GM23248 (cell line): ENCODE results near the gene DDX39B. TPM values are rescaled to one million over a fixed set of nuclear protein-coding genes. Genes with fewer than 3 reads are reported as not detected.
A peak's percentile ranks its signal among the peaks of the same experiment; 100 is the strongest.

Experiments used
- DNase-seq: peaks from one replicate; pipeline ENCODE4 v3.0.0-alpha.2; 2015
- H2AFZ ChIP-seq: fragments of 200-600 bp; sonication (generic); 2 replicates; pipeline ENCODE4 v1.6.1; 2016; ENCODE audit warnings: antibody characterized with exemption
- H3F3A ChIP-seq: fragments of 200-600 bp; sonication (generic); 2 replicates; pipeline ENCODE4 v1.6.1; 2016; ENCODE audit warnings: mild to moderate bottlenecking, antibody characterized with exemption, mixed run types; ENCODE audit not compliant: insufficient read depth
- H3K27ac ChIP-seq: fragments of 200-600 bp; sonication (generic); 2 replicates; pipeline ENCODE4 v1.5.1; 2016; ENCODE audit warnings: mild to moderate bottlenecking
- H3K27me3 ChIP-seq: fragments of 200-600 bp; sonication (generic); replicated peaks from 2 replicates; pipeline ENCODE4 v1.6.1; 2016; ENCODE audit warnings: mild to moderate bottlenecking; ENCODE audit not compliant: insufficient read depth
- H3K36me3 ChIP-seq: fragments of 200-600 bp; sonication (generic); 2 replicates; pipeline ENCODE4 v1.6.1; 2016; ENCODE audit warnings: low read depth, mild to moderate bottlenecking
- H3K4me1 ChIP-seq: fragments of 200-600 bp; sonication (generic); 2 replicates; pipeline ENCODE4 v1.6.1; 2016; ENCODE audit warnings: mild to moderate bottlenecking; ENCODE audit not compliant: insufficient read depth
- H3K4me2 ChIP-seq: fragments of 200-600 bp; sonication (generic); one replicate; pipeline ENCODE4 v1.6.1; 2016; ENCODE audit warnings: mild to moderate bottlenecking; ENCODE audit not compliant: unreplicated experiment
- H3K4me3 ChIP-seq: fragments of 200-600 bp; sonication (generic); 2 replicates; pipeline ENCODE4 v1.5.1; 2016; ENCODE audit warnings: mild to moderate bottlenecking
- H3K79me2 ChIP-seq: fragments of 200-600 bp; sonication (generic); 2 replicates; pipeline ENCODE4 v1.6.1; 2016; ENCODE audit warnings: mild to moderate bottlenecking; ENCODE audit not compliant: insufficient read depth
- H3K9ac ChIP-seq: fragments of 200-600 bp; sonication (generic); 2 replicates; pipeline ENCODE4 v1.6.1; 2016; ENCODE audit warnings: mild to moderate bottlenecking
- H3K9me2 ChIP-seq: fragments of 200-600 bp; sonication (generic); 2 replicates; pipeline ENCODE4 v1.6.1; 2016; ENCODE audit warnings: mixed run types, mild to moderate bottlenecking, moderate library complexity; ENCODE audit not compliant: insufficient read depth
- H3K9me3 ChIP-seq: fragments of 200-600 bp; sonication (generic); one replicate; pipeline ENCODE4 v1.6.1; 2017; ENCODE audit warnings: low read depth
- H4K20me1 ChIP-seq: fragments of 200-600 bp; sonication (generic); 2 replicates; pipeline ENCODE4 v1.6.0; 2016; ENCODE audit not compliant: insufficient read depth
- EZH2 ChIP-seq: fragments of 200-600 bp; sonication (generic); IDR thresholded peaks from 2 replicates; pipeline ENCODE4 v1.6.1; 2018; ENCODE audit warnings: antibody characterized with exemption, mild to moderate bottlenecking; ENCODE audit not compliant: insufficient read depth, poor library complexity, severe bottlenecking
- EZH2phosphoT487 ChIP-seq: fragments of 200-600 bp; sonication (generic); IDR thresholded peaks from 2 replicates; pipeline ENCODE4 v1.6.1; 2018; ENCODE audit warnings: antibody characterized with exemption, moderate library complexity, mild to moderate bottlenecking, low read depth; ENCODE audit not compliant: insufficient read depth
- WGBS, 2 experiments: methylation state at CpG; one replicate each; pipeline ENCODE4 v1.1.6; 2015 to 2017; ENCODE audit warnings: low lambda C conversion rate in 2 of 2, low coverage in 1 of 2; ENCODE audit errors: missing lambda C conversion rate in 2 of 2; 5-methylcytosine and 5-hydroxymethylcytosine counted together
- in situ Hi-C: fragments of 300-500 bp; cut with MboI; formaldehyde crosslinking; loops from 2 replicates; pipeline ENCODE4 v1.15.0; 2020
- polyA plus RNA-seq: library from polyadenylated mRNA; unstranded; fragments of >200 nt; fragmentation: Nextera tagmentation; extraction: Ambion mirVana; gene quantifications from 2 replicates; pipeline ENCODE4 v1.2.1, GENCODE V29; 2016
- total RNA-seq: library from RNA; depleted of rRNA; stranded (reverse); fragments of >200 nt; shearing (Covaris generic); gene quantifications from 2 replicates; pipeline ENCODE4 v1.2.3, GENCODE V29; 2014

Gene DDX39B
- total and polyA plus RNA-seq, 2 experiments from 2014 or later, result 197 to 415 TPM

DNA sequence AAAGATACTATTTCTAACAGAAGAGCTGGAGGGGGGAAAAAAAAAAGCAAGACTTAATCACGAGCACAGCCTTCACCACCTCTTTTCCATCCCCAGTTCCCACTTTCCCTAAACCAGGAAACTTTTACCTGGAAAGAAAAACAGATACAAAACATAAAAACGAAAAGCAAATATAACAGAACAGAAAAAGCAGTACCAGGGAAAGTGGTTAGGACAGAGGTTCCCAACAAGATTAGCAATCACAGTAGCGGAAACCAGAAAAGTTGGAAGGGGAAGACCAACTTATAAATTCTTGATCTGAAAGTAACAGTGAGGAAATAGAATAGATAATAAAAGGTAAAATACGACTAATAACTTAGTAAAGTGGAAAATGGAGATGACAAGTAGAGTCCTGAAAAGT is 1.2 kb downstream of the DDX39B start:
- whole genome bisulfite sequencing, 2 experiments, result 1 to 2% methylated on average over 4 of the region's 4 CpGs

DNA sequence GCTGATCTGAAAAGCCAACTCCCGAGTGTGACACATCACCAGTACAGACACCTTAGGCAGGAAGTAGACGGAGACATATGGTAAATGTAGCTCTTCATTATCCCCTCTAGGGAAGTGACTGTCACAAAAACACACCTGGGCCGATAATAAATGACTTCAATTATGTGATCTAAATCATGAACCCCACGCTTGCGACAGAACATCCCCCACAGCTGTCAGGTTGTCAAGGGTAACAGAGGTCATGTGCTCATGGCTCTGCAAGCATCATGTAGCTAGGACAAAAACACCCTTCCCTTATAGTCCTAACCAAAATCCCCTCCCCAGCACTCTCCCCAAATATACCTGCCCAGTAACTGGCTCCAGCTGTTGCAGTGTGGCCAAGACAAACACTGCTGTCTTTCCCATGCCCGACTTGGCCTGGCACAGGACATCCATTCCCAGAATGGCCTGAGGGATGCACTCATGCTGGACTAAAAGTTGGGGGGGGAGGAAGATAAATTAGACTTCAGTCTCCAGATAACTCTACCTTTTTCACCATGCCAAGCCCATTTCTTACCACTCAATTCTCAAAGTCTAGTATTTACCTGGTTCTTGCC is 2.9 kb downstream of the DDX39B start:
- peak overlapping the region; percentile 91 for H3K4me2 ChIP-seq
- in situ Hi-C loops, result no loop called here
- TF ChIP-seq EZH2phosphoT487, result no peak
- no peak for TF ChIP-seq EZH2
- no peaks in the 10 kb centered on the region for H3K9me3 ChIP-seq
- DNase-seq, result no peak
- no peaks in the 10 kb centered on the region for H3K27me3 ChIP-seq
- H3K9me2 ChIP-seq, result no peaks in the 10 kb centered on the region
- peaks cover 93% of the 10 kb centered on the region for H3K79me2 ChIP-seq
- H3K4me3 ChIP-seq, result peak overlapping the region; percentile 96
- peaks cover 32% of the 10 kb centered on the region for H4K20me1 ChIP-seq
- no peak overlapping the region for H2AFZ ChIP-seq
- H3K4me1 ChIP-seq, result peaks cover 19% of the 10 kb centered on the region
- no peak overlapping the region; the same call in 1 of the 2 replicates for H3K27ac ChIP-seq
- H3K36me3 ChIP-seq, result peaks cover 61% of the 10 kb centered on the region
- H3F3A ChIP-seq, result peaks cover 38% of the 10 kb centered on the region
- peak overlapping the region; percentile 98 for H3K9ac ChIP-seq
- WGBS, 2 experiments, result 60 to 72% methylated on average over 6 of the region's 6 CpGs

More for the DNA sequence above, 1.2 kb downstream of the DDX39B start:
- peaks cover 32% of the 10 kb centered on the region for H4K20me1 ChIP-seq
- peak overlapping the region; percentile 96 for H3K27ac ChIP-seq
- H3K9me2 ChIP-seq, result no peaks in the 10 kb centered on the region
- DNase-seq, result no peak
- H3K4me2 ChIP-seq, result peak overlapping the region; percentile 91
- no peaks in the 10 kb centered on the region for H3K27me3 ChIP-seq
- TF ChIP-seq EZH2, result no peak
- TF ChIP-seq EZH2phosphoT487, result no peak
- H3K4me1 ChIP-seq, result peaks cover 19% of the 10 kb centered on the region
- peaks cover 23% of the 10 kb centered on the region for H3F3A ChIP-seq
- H2AFZ ChIP-seq, result no peak overlapping the region
- peak overlapping the region; percentile 96 for H3K4me3 ChIP-seq
- H3K9ac ChIP-seq, result peak overlapping the region; percentile 98
- in situ Hi-C loops, result loop anchor here (5.0 kb wide), 1 partner anchor 62 kb away; no protein-coding TSS in a partner anchor
- H3K36me3 ChIP-seq, result peaks cover 44% of the 10 kb centered on the region
- peaks cover 76% of the 10 kb centered on the region for H3K79me2 ChIP-seq
- no peaks in the 10 kb centered on the region for H3K9me3 ChIP-seq

DNA sequence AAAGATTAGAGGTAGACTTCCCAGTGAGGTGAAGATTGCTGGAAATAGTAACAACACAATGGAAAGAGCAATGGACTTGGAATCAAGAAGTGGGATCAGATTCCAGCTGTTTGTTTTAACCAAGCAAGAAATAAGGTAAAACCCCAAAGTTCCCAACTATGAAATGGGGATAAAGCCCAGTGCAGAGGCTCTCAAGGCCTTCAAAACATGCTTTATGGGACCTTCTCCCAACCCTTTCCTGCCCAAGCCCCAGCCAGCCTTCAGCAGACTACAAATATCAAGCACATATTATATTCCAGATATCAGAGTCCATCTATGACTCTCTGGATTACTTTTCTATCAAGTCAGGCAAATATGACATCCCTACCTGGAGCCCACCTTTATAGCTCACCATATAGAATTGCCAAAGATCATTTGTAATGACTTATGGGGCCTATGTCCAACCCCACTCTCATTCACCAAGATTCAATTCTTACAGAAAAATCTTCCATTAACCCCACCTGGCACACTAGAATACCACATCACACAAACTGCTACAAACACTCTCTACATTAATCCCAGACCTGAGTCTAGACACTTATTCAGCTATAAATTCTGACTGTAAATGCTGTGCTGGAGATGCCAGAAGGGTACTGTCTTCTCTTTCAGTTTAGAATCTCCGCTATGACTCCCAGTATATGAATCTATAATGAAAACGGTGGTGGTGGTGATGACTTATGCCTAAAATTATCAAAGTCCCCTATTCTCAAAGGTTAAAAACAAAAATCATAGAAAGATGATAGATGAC is 6.1 kb downstream of the DDX39B start:
- H3K79me2 ChIP-seq, result peaks cover 84% of the 10 kb centered on the region
- H3K27me3 ChIP-seq, result no peaks in the 10 kb centered on the region
- peaks cover 68% of the 10 kb centered on the region for H3F3A ChIP-seq
- no peak overlapping the region for H3K4me3 ChIP-seq
- H4K20me1 ChIP-seq, result peaks cover 30% of the 10 kb centered on the region
- WGBS, 2 experiments, result 62% methylated on average over 2 of the region's 2 CpGs
- H3K9me3 ChIP-seq, result no peaks in the 10 kb centered on the region
- peak overlapping the region; percentile 12; the same call in 1 of the 2 replicates for H3K9ac ChIP-seq
- no peak overlapping the region for H2AFZ ChIP-seq
- no peaks in the 10 kb centered on the region for H3K9me2 ChIP-seq
- H3K4me1 ChIP-seq, result peaks cover 19% of the 10 kb centered on the region
- DNase-seq, result no peak
- no peak overlapping the region for H3K27ac ChIP-seq
- no peak overlapping the region for H3K4me2 ChIP-seq
- in situ Hi-C loops, result no loop called here
- peaks cover 91% of the 10 kb centered on the region for H3K36me3 ChIP-seq
- no peak for TF ChIP-seq EZH2
- no peak for TF ChIP-seq EZH2phosphoT487

DNA sequence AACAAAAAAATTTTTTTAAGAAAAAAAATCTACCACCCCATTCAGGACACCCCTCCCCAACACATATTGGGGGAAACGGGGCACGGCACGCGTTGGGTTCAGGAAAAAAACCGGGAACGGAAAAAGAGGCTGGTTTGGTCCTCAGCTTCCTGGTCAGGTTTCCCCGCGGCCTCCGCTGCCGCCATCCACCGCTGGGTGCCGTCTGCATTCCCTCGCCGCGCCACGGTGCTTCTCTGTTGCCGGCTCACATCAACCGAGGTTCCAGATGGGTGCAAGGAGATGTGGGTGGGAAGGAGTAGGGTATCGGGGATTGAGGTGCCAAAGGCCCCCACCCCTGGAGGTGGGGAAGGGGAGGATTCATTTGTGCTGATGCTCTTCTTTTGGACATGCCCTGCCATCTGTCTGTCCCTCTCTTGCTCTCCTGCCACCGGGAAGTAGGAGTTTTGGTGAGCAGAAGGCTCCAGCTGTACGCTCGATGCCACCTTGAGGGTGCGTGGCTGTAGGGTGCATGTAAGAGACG is 7.2 kb downstream of the DDX39B start:
- DNase-seq, result no peak
- Histone ChIP-seq H3F3A (peaks cover 74% of the 10 kb centered on the region), H3K4me2 (no peak overlapping the region), H4K20me1 (peaks cover 19% of the 10 kb centered on the region), H3K4me3 (no peak overlapping the region), H3K4me1 (peaks cover 12% of the 10 kb centered on the region), H3K9ac (no peak overlapping the region), H3K9me3 (no peaks in the 10 kb centered on the region), H3K36me3 (peaks cover 93% of the 10 kb centered on the region), H3K9me2 (no peaks in the 10 kb centered on the region), H2AFZ (no peak overlapping the region), H3K79me2 (peaks cover 72% of the 10 kb centered on the region), H3K27me3 (no peaks in the 10 kb centered on the region), H3K27ac (no peak overlapping the region)
- 87 to 88% methylated on average over 21 to 24 of the region's 24 CpGs for WGBS, 2 experiments
- in situ Hi-C loops, result no loop called here
- TF ChIP-seq EZH2phosphoT487 (no peak), EZH2 (no peak)
